T-cell (primary cell): ENCODE data around the gene ANAPC16. TPM values are rescaled to one million over a fixed set of nuclear protein-coding genes. Genes with fewer than 3 reads are reported as not detected.
A peak's percentile ranks its signal among the peaks of the same experiment; 100 is the strongest.

Source experiments
- ATAC-seq, 4 experiments: fragments of 200-7000 bp in 3 of 4; fragments of 150-1000 bp in 1 of 4; cut with Tn5 transposase; replicated peaks in 1 of 4; 1 replicate in 3 of 4; 2 replicates in 1 of 4; pipeline ENCODE4 v1.10.0; 2021; ENCODE audit warnings: moderate library complexity in 3 of 4, mild to moderate bottlenecking in 2 of 4, moderate number of reproducible peaks in 1 of 4
- CTCF ChIA-PET, 2 donors: fragments of 300-600 bp; sonication (Branson Sonifier 250); formaldehyde crosslinking; loops; one replicate each; lab custom pipeline; 2022; ENCODE audit warnings: antibody characterized with exemption in 2 of 2; lab: Charles Lee
- POLR2A ChIA-PET, 2 donors: fragments of 300-600 bp; sonication (Branson Sonifier 250); formaldehyde crosslinking; loops; one replicate each; lab custom pipeline; 2022; ENCODE audit warnings: antibody characterized with exemption in 2 of 2; lab: Charles Lee
- DNase-seq, 35 experiments: peaks; one replicate each; pipeline versions ENCODE4 v3.0.0 to v3.0.0-alpha.2; 2013 to 2023
- H3K27ac ChIP-seq: one replicate; pipeline ENCODE4 v1.5.1; 2013; ENCODE audit warnings: low read length
- H3K27me3 ChIP-seq, 2 experiments: replicated peaks in 1 of 2; 1 replicate in 1 of 2; 2 replicates in 1 of 2; pipeline versions ENCODE4 v1.6.1 to v1.7.0; 2013; ENCODE audit warnings: low read length in 1 of 2, mixed read lengths in 1 of 2; ENCODE audit not compliant: control insufficient read depth in 2 of 2, insufficient read depth in 2 of 2; ENCODE audit errors: extremely low read depth in 1 of 2
- H3K36me3 ChIP-seq, 2 donors: 1 replicate in 1 of 2; 2 replicates in 1 of 2; pipeline versions ENCODE4 v1.6.1 to v1.7.0; 2013; ENCODE audit warnings: low read length in 1 of 2; ENCODE audit not compliant: control insufficient read depth in 2 of 2, insufficient read depth in 1 of 2; ENCODE audit errors: extremely low read depth in 1 of 2
- H3K4me1 ChIP-seq, 2 experiments: 1 replicate in 1 of 2; 2 replicates in 1 of 2; pipeline versions ENCODE4 v1.6.1 to v1.7.0; 2013; ENCODE audit warnings: low read length in 2 of 2, mixed read lengths in 1 of 2; ENCODE audit not compliant: insufficient read depth in 2 of 2, control insufficient read depth in 1 of 2; ENCODE audit errors: extremely low read depth in 1 of 2
- H3K4me3 ChIP-seq, 2 donors: 1 replicate in 1 of 2; 2 replicates in 1 of 2; pipeline versions ENCODE4 v1.5.1 to v1.7.0; 2013; ENCODE audit warnings: mild to moderate bottlenecking in 2 of 2, low read length in 1 of 2, moderate library complexity in 1 of 2; ENCODE audit not compliant: control insufficient read depth in 1 of 2; ENCODE audit errors: extremely low read depth in 1 of 2
- H3K9me3 ChIP-seq: 2 replicates; pipeline ENCODE4 v1.7.0; 2013
- H3K27ac Mint-ChIP-seq, 2 donors: one replicate each; pipeline ENCODE4 v1.8.0; 2020 to 2021; ENCODE audit warnings: mild to moderate bottlenecking in 2 of 2, mixed read lengths in 2 of 2
- H3K27me3 Mint-ChIP-seq, 2 donors: one replicate each; pipeline ENCODE4 v1.8.0; 2021 to 2022; ENCODE audit warnings: mixed read lengths in 2 of 2
- H3K36me3 Mint-ChIP-seq: one replicate; pipeline ENCODE4 v1.8.0; 2021; ENCODE audit warnings: mixed read lengths
- H3K4me1 Mint-ChIP-seq, 3 donors: one replicate each; pipeline ENCODE4 v1.8.0; 2020 to 2022; ENCODE audit warnings: mixed read lengths in 3 of 3, mild to moderate bottlenecking in 1 of 3
- H3K4me3 Mint-ChIP-seq, 3 donors: one replicate each; pipeline ENCODE4 v1.8.0; 2020 to 2022; ENCODE audit warnings: mild to moderate bottlenecking in 3 of 3, mixed read lengths in 3 of 3, moderate library complexity in 3 of 3
- H3K9me3 Mint-ChIP-seq, 3 donors: one replicate each; pipeline ENCODE4 v1.8.0; 2020 to 2022; ENCODE audit warnings: mixed read lengths in 3 of 3
- WGBS: methylation state at CpG from one replicate; pipeline ENCODE4 v1.1.5; 2013; ENCODE audit warnings: missing lambda C conversion rate; ENCODE audit not compliant: insufficient coverage; 5-methylcytosine and 5-hydroxymethylcytosine counted together
- total RNA-seq, 35 experiments: library from RNA in 6 of 35; stranded (reverse) in 6 of 35; fragments of 120-200 nt in 1 of 35; gene quantifications; one replicate each; pipeline versions ENCODE4 v1.2.1 to v1.2.4 and lab custom pipeline; 2013 to 2026

ANAPC16 gene
- total RNA-seq, 5 donors from 2014 or later (not counting 1 experiment from before 2014, with no cell fraction given): 97.9 to 119 (median 106) TPM

DNA sequence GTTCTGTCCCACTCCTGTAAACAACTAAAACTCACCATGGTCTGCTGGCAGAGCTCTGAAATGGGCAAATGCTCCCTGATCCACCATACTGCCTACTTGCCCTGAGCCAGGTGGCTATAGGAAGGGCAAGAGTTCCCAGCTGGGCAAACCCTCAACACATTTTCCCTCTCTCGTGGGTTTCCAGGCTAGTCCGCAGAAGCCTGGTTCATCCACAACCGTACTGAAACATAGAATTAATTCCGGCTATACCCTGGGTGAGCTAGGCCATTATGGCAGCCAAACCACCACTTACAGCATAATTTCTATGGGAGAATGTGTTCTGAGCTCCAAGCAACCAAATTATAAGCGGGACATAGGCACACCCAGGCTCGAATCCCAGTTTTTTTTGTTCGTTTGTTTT is 37.8 kb downstream of the ANAPC16 start:
- DNase-seq (no peak), ATAC-seq (no peak)
- H3K27me3 Mint-ChIP-seq: no peaks in the 10 kb centered on the region
- no peaks in the 10 kb centered on the region for H3K9me3 Mint-ChIP-seq
- Histone ChIP-seq H3K27ac (no peak overlapping the region), H3K9me3 (no peaks in the 10 kb centered on the region), H3K27me3 (no peaks in the 10 kb centered on the region), H3K4me1 (peaks cover 40 to 85% of the 10 kb centered on the region in 2 experiments), H3K36me3 (no peaks in the 10 kb centered on the region), H3K4me3 (no peak overlapping the region)
- peak overlapping the region; percentile 33 to 98 for H3K27ac Mint-ChIP-seq
- ChIA-PET CTCF (interaction anchor here in 1 of 2 donors (0.5 to 0.8 kb wide), 2 partner anchors 24 to 129 kb away, joined by 3 to 6 read pairs; no protein-coding TSS in a partner anchor), POLR2A (interaction anchor here in 1 of 2 donors (0.6 kb wide), 2 partner anchors 10 to 37 kb away, joined by 3 read pairs; no protein-coding TSS in a partner anchor)
- H3K36me3 Mint-ChIP-seq: no peaks in the 10 kb centered on the region
- peaks cover 75 to 78% (median 76%) of the 10 kb centered on the region in 3 donors for H3K4me1 Mint-ChIP-seq
- WGBS: 80% methylated on average over 1 of the region's 7 CpGs
- peak overlapping the region in 1 of 3 donors; percentile 76 for H3K4me3 Mint-ChIP-seq

- H3K27ac Mint-ChIP-seq: peak overlapping the region; percentile 97 to 98
- peak in 18 of 35 experiments; percentile 16 to 68 (median 29) for DNase-seq
- H3K36me3 Mint-ChIP-seq: no peaks in the 10 kb centered on the region
- ATAC-seq: peak; percentile 70 to 83 (median 75)
- no peaks in the 10 kb centered on the region for H3K27me3 Mint-ChIP-seq
- POLR2A ChIA-PET: interaction anchor here (0.6 to 1.2 kb wide), 8 partner anchors 10 to 271 kb away, joined by 3 to 9 read pairs (median 3); partner anchors contain the start of gene DDIT4 (in 1 of the 2)
- CTCF ChIA-PET: interaction anchor here (0.6 to 1.0 kb wide), 5 partner anchors 17 to 508 kb away, joined by 3 to 5 read pairs (median 4); no protein-coding TSS in a partner anchor
- H3K4me1 ChIP-seq: peaks cover 43 to 84% of the 10 kb centered on the region in 2 experiments
- peak overlapping the region; percentile 58 for H3K27ac ChIP-seq
- 42% methylated on average over 10 of the region's 15 CpGs for WGBS
- H3K27me3 ChIP-seq: no peaks in the 10 kb centered on the region
- H3K9me3 Mint-ChIP-seq: no peaks in the 10 kb centered on the region
- peak overlapping the region in 1 of 2 donors; percentile 11 for H3K4me3 ChIP-seq
- H3K4me1 Mint-ChIP-seq: peaks cover 77 to 82% (median 77%) of the 10 kb centered on the region in 3 donors
- H3K9me3 ChIP-seq: no peaks in the 10 kb centered on the region
- no peaks in the 10 kb centered on the region for H3K36me3 ChIP-seq
- H3K4me3 Mint-ChIP-seq: peak overlapping the region; percentile 41 to 83 (median 61)
These were observed 39.2 kb downstream of the ANAPC16 start for GRCh38 chr10:72254813-72255568.

DNA sequence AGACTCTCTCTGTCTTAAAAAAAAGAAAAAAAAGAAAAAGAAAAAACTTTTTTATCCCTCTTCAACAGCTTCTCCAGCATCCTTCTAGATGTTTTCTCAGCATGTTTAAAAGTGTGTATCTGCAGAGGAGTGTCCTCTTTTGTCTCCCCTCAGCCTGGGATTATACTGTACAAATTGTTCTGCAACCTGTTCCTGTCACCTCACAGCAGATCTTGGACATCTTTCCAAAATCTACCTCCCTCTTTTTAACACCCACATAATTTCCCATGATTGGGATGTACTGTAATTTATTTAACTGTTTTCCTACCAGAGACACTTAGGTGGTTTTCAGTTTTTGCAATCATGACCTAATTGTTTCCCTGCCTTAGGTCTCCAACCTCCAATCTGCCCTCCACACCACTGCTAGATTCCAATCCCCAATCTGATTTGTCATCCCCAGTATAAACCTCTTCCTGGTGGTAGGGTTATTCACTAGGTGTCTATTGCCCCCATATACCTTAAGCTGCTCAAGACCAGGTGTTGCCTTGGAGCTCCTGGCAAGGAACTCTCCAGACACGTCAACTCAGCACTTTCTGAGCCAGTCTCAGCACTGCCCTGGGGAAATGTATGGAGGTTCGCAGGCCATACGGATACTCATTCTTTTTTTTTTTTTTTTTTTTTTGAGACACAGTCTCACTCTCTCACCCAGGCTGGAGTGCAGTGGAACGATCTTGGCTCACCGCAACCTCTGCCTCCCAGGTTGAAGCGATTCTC is 40.3 kb downstream of the ANAPC16 start:
- Mint-ChIP-seq H3K4me1 (peaks cover 75 to 84% (median 78%) of the 10 kb centered on the region in 3 donors), H3K4me3 (peak overlapping the region in 1 of 3 donors; percentile 83), H3K36me3 (no peaks in the 10 kb centered on the region), H3K27ac (peak overlapping the region; percentile 74 to 98), H3K27me3 (no peaks in the 10 kb centered on the region), H3K9me3 (no peaks in the 10 kb centered on the region)
- ATAC-seq: no peak
- H3K4me1 ChIP-seq: peaks cover 42 to 84% of the 10 kb centered on the region in 2 experiments
- no CpG with 5 or more reads among the region's 6 CpGs for WGBS
- no peak overlapping the region for H3K4me3 ChIP-seq
- H3K27ac ChIP-seq: no peak overlapping the region
- H3K9me3 ChIP-seq: no peaks in the 10 kb centered on the region
- no peak for DNase-seq
- no peaks in the 10 kb centered on the region for H3K27me3 ChIP-seq
- CTCF ChIA-PET: interaction anchor here (0.6 to 0.7 kb wide), 5 partner anchors 13 to 172 kb away, joined by 3 to 10 read pairs (median 5); no protein-coding TSS in a partner anchor
- POLR2A ChIA-PET: interaction anchor here (0.6 to 1.0 kb wide), 4 partner anchors 11 to 272 kb away, joined by 3 to 9 read pairs (median 4); no protein-coding TSS in a partner anchor
- no peaks in the 10 kb centered on the region for H3K36me3 ChIP-seq

- Histone ChIP-seq H3K27me3 (no peaks in the 10 kb centered on the region), H3K36me3 (no peaks in the 10 kb centered on the region), H3K9me3 (no peaks in the 10 kb centered on the region), H3K27ac (no peak overlapping the region), H3K4me1 (peaks cover 45 to 84% of the 10 kb centered on the region in 2 experiments), H3K4me3 (no peak overlapping the region)
- DNase-seq: peak in 2 of 35 experiments; percentile 11 to 34
- no peaks in the 10 kb centered on the region for H3K27me3 Mint-ChIP-seq
- peak overlapping the region in 1 of 3 donors; percentile 37 for H3K4me3 Mint-ChIP-seq
- 100% methylated on average over 1 of the region's 8 CpGs for WGBS
- no peaks in the 10 kb centered on the region for H3K36me3 Mint-ChIP-seq
- ATAC-seq: no peak
- ChIA-PET CTCF (interaction anchor here in 1 of 2 donors (0.6 to 0.7 kb wide), 2 partner anchors 21 to 34 kb away, joined by 4 to 10 read pairs; no protein-coding TSS in a partner anchor), POLR2A (interaction anchor here (0.5 kb wide), 2 partner anchors 23 to 138 kb away, joined by 3 read pairs; no protein-coding TSS in a partner anchor)
- peaks cover 74 to 81% (median 78%) of the 10 kb centered on the region in 3 donors for H3K4me1 Mint-ChIP-seq
- no peaks in the 10 kb centered on the region for H3K9me3 Mint-ChIP-seq
- H3K27ac Mint-ChIP-seq: peak overlapping the region; percentile 49 to 86
These were observed 41.5 kb downstream of the ANAPC16 start for GRCh38 chr10:72257051-72257892.

GRCh38 chr10:72258617-72259016 is 42.8 kb downstream of the ANAPC16 start:
- WGBS: 92% methylated on average over 4 of the region's 4 CpGs

More at GRCh38 chr10:72258617-72259016, 42.8 kb downstream of the ANAPC16 start:
- DNase-seq (no peak), ATAC-seq (no peak)
- Histone ChIP-seq H3K27me3 (no peaks in the 10 kb centered on the region), H3K4me1 (peaks cover 37 to 86% of the 10 kb centered on the region in 2 experiments), H3K27ac (no peak overlapping the region), H3K36me3 (no peaks in the 10 kb centered on the region), H3K4me3 (no peak overlapping the region), H3K9me3 (no peaks in the 10 kb centered on the region)
- no peaks in the 10 kb centered on the region for H3K27me3 Mint-ChIP-seq
- peak overlapping the region; percentile 77 to 79 for H3K27ac Mint-ChIP-seq
- H3K4me3 Mint-ChIP-seq: peak overlapping the region in 1 of 3 donors; percentile 41
- CTCF ChIA-PET: interaction anchor here (0.5 to 1.8 kb wide), 5 partner anchors 13 to 210 kb away, joined by 3 to 6 read pairs (median 3); no protein-coding TSS in a partner anchor
- no peaks in the 10 kb centered on the region for H3K9me3 Mint-ChIP-seq
- POLR2A ChIA-PET: interaction anchor here (0.6 to 0.7 kb wide), 2 partner anchors 22 to 26 kb away, joined by 3 to 6 read pairs; no protein-coding TSS in a partner anchor
- H3K36me3 Mint-ChIP-seq: no peaks in the 10 kb centered on the region
- peaks cover 67 to 72% (median 70%) of the 10 kb centered on the region in 3 donors for H3K4me1 Mint-ChIP-seq
